HG03378 (cell line): Measurements from ENCODE around the gene TRAF3IP1.

Experiments used
- ATAC-seq: cut with Tn5 transposase; IDR thresholded peaks from one replicate; pipeline ENCODE4 v1.9.1; 2021; ENCODE audit warnings: mild to moderate bottlenecking, moderate library complexity; ENCODE audit not compliant: unreplicated experiment

The TRAF3IP1 gene

DNA sequence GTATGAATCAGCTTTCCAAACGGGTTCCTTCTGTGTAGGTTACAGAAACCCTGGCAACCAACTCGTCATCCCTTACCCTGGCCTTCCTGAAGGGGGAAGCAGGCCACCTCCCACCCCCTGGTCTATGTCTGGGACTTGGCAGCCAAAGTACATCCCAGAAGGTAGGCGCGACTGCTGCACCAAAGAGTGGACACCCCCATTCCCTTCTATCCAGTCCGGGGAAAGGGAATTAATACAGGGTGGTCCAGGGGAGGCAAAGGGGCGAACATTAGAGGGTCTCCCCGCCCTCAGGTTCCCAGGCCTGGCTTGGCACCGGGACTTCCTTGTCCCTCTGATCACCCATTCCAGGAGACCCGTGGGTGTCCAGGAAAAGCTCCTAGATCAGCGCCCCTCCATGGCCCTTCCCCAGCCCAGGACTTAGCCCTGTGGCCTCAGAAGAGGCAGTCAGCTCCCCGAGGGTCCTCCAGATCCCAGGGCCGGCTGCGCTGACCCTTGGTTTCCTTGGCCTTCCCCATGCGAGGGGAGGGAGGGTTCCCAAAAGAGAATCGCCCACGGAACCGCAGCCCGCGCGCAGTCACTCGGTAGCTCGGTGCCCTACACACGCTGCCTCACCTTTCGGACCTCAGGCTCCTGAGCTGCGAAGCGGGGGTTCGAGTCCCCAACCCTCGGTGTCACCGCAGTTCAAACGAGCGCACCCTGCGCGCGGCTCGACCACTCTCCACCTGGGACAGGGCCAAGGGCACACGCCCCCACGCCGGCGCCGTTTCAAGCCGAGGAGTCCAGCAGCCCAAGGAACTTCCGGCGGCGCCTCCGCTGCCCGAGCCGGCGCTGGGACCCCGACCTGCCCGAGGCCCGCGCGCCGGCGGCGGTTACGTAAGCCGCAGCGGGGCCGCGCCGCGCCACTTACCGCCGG lies 32.3 kb upstream of the TRAF3IP1 start, which contains the start of gene PER2:
Gene PER2 (minus strand): TSS at position 874 of the 913 bp plus-strand sequence. CDS start 10,674 bp downstream, outside the sequence.
- peak; percentile 1 for ATAC-seq

DNA sequence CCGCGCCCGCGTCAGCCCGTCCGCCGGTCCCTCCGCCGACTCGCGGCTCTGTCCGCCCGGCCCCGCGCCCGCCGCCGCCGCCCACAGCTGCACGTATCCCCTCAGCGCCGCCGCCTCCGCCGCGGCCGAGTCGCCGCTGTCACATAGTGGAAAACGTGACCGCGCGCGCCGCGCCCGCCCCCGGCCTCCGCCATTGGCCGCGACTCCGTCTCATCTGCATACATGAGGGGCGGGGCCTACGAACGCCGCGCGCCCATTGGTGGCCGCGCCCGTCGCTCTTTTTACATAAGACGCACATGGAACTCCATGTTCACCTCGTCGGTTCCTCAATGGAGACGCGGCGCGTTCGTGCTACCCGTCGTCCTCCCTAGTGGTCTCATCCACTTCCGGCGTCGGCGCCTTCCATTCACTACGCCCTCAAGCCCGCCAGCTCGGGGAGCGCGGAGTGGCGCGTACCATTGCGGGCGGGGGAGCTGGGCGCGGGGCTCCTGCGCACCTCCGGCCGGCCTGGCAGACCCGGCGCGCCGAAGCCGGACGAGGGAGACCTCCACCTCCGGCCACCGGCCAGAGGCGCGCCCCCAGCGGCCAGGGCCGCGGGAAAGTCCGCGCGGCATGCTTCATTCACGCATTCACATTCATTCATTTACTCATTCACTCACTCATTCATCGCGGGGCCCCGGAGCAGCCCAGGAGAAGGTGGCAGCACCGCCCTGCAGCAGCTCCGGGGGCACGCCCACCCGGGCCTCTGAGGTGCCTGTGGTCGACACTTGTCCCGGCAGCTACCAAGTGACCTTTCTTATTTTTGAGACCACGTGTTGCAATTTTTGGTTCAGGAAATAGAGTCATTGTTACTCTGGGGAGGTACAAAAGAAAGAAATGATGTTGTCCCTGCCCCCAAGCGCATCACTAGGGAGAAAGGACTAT lies 31.4 kb upstream of the TRAF3IP1 start:
- peak; percentile 89 for ATAC-seq

DNA sequence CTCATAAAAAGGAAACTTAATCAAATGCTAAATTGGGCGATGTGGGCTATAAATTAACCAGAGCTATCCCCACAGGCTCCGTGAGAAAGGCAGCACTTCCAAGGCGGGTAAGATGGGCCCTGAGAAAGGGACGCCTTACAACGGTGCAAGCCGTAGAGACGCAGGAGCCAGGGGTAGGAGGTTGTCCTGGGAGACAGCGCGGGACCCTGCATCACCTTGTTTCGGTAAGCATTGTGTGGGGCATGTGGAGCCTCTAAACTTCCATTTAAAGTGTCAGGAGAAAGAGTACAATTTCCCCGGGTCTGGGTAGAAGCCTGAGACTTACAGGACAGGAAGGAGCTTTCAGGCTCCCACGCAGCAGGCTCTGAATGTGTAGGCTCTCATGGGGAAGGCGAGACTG lies 30.7 kb upstream of the TRAF3IP1 start:
- ATAC-seq = no peak

GRCh38 chr2:238290091-238290509 lies 30.2 kb upstream of the TRAF3IP1 start:
- ATAC-seq = no peak

DNA sequence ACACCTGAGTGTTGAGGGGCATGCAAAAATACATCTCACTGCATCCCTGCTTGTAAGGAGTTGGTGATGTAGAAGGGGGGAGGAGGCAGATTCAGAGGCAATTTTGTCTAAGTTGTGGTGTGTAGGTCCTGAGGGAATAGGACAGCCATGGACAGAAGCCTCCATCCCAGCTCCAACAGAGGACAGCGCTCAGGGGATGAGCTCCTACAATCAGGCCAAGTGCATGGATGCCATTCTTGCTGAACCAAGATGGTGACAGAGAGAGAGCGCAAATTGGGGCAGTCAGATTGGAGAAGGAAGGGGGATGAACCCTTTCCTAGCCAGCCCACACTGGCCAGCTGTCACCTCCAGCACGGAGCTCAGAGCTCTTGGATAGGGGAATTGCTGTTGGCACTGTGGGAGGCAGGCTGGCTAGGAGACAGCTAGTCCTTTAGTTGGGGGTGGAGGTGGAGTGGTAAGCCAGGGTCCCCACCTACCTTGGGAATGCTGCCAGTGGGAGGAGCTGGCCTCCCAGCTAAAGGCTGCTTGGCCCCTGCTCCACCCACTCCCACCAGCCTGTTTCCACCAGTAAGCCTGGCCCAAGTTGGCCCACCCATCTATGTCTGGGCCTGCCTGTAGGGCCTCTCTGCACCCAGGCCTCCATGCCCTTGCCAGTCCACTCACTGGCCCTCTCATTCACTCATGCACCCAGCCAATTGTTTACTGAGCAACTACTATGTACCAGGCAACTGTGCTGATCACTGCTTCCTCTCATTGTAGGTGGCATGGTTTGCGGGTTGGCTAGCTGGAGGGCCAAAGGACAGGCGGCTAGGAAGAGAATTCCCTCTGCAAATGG lies 29.4 kb upstream of the TRAF3IP1 start:
- ATAC-seq = no peak

GRCh38 chr2:238291550-238292281 lies 28.6 kb upstream of the TRAF3IP1 start:
- no peak for ATAC-seq

DNA sequence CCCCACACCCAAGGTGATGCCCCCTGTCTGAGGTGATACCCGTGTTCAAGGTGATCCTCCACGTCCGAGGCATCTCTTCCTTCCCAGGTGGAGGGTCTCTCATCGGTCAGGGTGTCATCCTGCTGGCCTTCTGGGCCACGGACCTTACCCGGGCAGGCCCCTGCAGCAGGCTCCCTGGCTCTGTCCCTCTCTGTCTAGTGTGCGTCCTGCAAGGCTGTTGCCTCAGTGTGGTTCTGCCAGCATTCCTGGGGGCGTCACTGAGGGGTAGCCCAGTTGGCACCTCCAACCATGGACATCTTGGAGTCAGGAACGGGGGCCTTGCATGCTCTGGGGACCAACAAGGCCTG lies 26.3 kb upstream of the TRAF3IP1 start:
- ATAC-seq = no peak

DNA sequence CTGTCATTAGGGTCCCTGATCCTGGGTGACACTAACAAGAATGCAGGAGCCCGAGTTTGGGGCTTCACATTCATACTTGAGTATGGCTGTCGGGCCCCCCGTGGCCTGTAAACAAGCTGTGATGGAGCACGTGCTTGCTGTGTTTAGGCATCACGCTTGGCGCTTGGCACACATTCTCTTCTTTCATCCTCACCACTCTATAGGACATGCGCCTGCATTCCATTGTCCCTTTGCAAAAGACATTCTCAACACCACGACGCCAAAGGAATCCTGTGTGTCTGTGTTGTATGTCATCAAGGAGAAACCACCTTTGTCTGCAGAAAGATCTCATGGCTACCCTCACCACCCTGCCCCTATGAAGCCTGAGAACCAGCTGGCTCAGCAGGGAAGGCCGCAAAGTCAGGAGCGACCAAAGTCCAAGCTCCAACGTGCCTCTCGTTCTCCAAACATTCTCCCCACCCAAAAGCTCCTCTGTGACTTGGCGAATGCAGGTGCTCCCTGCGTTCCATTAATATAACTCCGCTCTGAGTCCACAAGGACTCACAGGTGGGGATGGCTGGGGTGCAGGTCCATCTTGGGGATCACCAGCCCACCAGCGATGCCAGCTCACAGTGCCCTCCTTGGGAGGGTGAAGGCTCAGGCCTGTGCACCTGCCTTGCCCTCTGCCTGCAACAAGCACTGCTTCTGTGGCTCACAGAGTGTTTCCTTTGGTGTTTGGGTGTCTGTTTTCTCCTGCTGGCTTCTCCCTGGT lies 25.8 kb upstream of the TRAF3IP1 start:
- no peak for ATAC-seq

GRCh38 chr2:238295144-238296112 lies 24.9 kb upstream of the TRAF3IP1 start:
- no peak for ATAC-seq

DNA sequence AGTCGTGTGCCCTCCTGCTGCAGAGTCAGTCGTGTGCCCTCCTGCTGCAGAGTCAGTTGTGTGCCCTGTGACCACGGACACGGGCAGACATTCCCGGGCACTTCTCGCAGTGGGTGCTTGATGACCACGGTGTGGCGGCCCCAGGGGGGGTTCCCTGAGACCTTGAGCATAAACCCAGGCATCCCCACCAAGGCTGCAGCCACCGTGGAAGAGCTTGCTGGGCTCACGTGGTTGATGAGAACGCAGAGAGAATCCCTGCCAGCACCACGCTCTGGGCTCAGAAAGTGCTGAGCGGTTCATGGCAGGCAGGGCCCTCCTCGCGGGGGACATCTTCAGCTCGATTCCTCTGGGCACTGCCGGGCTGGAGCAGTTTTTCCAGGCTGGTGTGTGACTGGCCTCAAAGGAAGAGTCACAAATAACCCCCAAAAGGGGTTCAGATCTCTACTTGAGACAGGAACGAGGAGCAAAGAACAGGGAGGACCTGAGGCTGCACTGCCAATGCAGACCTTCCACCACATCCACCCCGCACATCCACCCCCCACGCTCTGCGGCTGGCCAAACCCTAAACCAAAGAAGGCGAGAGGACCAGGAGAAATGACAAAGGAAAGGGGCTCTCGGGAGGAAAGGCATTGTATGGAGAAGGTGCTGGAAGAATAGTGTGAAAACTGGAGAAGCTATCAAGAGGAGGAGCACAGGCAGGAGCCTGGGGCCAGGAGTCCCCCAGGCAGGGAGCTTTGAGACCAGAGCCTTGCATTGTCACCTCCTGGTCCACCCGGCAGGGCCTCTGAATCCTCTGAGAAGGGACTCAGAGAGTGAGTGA lies 23.5 kb upstream of the TRAF3IP1 start:
- no peak for ATAC-seq

- no peak for ATAC-seq
Measured at GRCh38 chr2:238299803-238300202, 20.5 kb upstream of the TRAF3IP1 start.

DNA sequence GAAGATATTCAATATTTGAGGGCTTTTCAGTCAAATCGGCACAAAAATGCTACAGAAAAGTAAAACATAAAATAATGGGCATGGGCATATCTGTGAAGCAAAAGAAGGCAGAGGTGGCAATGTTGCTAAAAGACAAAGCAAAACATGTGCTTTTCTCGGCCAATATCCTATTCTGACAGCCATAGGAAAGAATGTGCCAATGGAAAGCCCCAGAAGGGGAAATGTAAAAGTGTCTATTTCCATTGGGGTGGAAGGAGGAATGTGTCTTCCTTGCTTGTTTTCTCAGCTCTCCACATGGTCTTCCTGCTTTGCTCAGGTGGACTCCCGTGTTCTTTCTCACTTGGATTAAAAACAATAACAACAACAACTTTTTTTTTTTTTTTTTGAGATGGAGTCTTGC lies 18.2 kb upstream of the TRAF3IP1 start:
- ATAC-seq = no peak

DNA sequence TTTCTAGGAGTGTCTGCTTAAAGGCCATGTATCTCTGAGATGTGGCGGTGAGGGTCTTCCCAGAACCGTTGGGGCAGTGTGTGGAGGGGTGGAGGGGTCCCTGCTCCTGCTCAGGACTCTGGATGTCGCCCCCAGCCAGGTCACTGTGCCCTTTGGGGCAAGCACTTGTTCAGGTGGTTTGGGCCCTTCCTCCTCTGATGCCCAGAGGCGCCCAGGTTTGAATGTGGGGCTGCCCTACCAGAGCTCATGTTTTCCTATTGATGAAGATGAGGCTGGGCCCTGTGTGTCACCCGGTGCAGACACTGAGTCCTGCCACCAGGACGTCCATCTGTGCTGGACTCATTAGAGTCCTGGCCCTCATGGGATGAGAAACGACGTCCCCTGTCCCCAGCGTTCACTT lies 17.6 kb upstream of the TRAF3IP1 start:
- no peak for ATAC-seq

DNA sequence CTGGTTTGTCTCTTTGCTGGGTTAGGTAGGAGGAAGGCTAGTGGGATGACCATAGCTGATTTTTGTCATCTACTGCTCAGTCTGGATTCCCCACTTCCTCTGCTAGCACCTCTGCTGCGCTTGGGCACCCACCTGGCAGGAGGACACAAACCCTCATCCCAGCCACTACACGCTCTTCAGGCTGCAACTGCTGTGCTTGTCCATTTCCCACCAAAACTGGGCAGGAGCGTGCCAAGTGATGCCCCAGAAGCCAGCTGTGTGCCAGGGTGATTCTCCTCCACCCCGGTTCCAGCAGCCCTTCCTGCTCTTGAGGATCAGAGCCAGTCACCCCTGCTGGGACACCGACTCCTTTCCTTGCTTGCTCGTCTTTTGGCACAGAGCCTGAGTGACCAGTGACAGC lies 16.2 kb upstream of the TRAF3IP1 start:
- ATAC-seq = no peak

- no peak for ATAC-seq
Measured at GRCh38 chr2:238305092-238305862, 15.0 kb upstream of the TRAF3IP1 start.

- no peak for ATAC-seq
Measured at GRCh38 chr2:238305965-238306671, 14.2 kb upstream of the TRAF3IP1 start.
